ENCODE data around the gene SETD2. TPM values are rescaled to one million over a fixed set of nuclear protein-coding genes. Genes with fewer than 3 reads are reported as not detected.

Gene SETD2
- total and polyA plus RNA-seq, 2 of the 8 experiments (the other 6 are each of a cell fraction or from before 2014, with no cell fraction given): 15.7 to 46.3 TPM

DNA sequence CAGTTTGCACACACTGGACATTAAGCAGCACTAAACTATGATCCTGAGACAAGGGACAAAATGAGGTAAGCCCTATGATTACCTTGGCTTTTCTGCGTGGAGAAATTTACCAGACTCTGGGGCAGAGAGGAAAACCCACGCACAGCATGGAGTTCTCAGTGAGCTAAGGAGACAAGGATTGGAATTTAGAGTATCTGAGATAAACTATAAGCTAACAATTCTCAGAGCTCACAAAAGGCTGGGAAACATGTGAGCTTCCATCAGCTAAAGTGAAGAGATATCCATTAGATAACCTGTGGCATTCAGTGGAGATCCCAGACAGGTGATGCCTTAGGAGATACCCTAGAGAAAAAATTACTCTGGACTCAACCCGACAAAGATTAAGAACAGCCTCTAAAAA, 135.8 kb downstream of the SETD2 start:
- Histone ChIP-seq H2BK20ac (ENCODE audit: low read length) (no peak overlapping the region), H3K9ac (replicated peaks in 1 of 4; ENCODE audit: extremely low read depth in 1 of 4, low read depth in 3 of 4, low read length in 3 of 4) (no peak overlapping the region), H2BK5ac (ENCODE audit: low read depth, low read length) (no peak overlapping the region), H4K8ac (ENCODE audit: extremely low read depth, insufficient read depth, low read length) (no peak overlapping the region), H2BK120ac (replicated peaks; ENCODE audit: low read depth, low read length) (no peak overlapping the region), H2AK5ac (ENCODE audit: low read depth, low read length) (no peak overlapping the region), H4K91ac (replicated peaks; ENCODE audit: insufficient read length, low read length) (no peak overlapping the region), H3K79me2 (ENCODE audit: control insufficient read depth in 1 of 2, insufficient read depth in 2 of 2, low read length in 2 of 2) (peaks cover 0 to 8% of the 10 kb centered on the region in 2 experiments; a peak in 2 of 4 replicates), H3K4ac (replicated peaks; ENCODE audit: insufficient read length, low read depth, low read length) (no peak overlapping the region), H3K9me3 (ENCODE audit: insufficient read depth in 2 of 2, low read depth in 1 of 2, low read length in 1 of 2) (no peaks in the 10 kb centered on the region), H3K4me2 (ENCODE audit: insufficient read depth in 1 of 2, low read depth in 2 of 2, low read length in 2 of 2) (no peak overlapping the region), H3K36me3 (ENCODE audit: control insufficient read depth in 2 of 4, insufficient read depth in 4 of 4, low read length in 3 of 4) (peaks cover 0 to 6% (median 0%) of the 10 kb centered on the region in 4 experiments; a peak in 1 of 8 replicates), H3K14ac (ENCODE audit: insufficient read length) (no peak overlapping the region), H3K79me1 (ENCODE audit: low read depth, low read length) (no peaks in the 10 kb centered on the region), H3K23ac (ENCODE audit: insufficient read length) (no peak overlapping the region), H4K5ac (ENCODE audit: insufficient read length, low read depth, low read length) (no peak overlapping the region), H2AFZ (ENCODE audit: low read length) (no peak overlapping the region), H3K4me3 (ENCODE audit: extremely low read depth in 1 of 4, insufficient read depth in 2 of 4, low read depth in 3 of 4, low read length in 4 of 4) (no peak overlapping the region), H4K20me1 (replicated peaks in 1 of 2; ENCODE audit: control insufficient read depth in 1 of 2, insufficient read depth in 2 of 2, low read length in 2 of 2) (no peaks in the 10 kb centered on the region), H3K23me2 (ENCODE audit: low read depth, low read length) (no peaks in the 10 kb centered on the region; the same call in 1 of the 2 replicates), H3K18ac (ENCODE audit: extremely low read depth, low read length) (no peak overlapping the region), H3K27me3 (replicated peaks in 1 of 4; ENCODE audit: control insufficient read depth in 3 of 4, extremely low read depth in 1 of 4, insufficient read depth in 3 of 4, low read length in 3 of 4) (no peaks in the 10 kb centered on the region), H3K4me1 (replicated peaks in 1 of 4; ENCODE audit: control insufficient read depth in 3 of 4, insufficient read depth in 4 of 4, low read length in 3 of 4) (peaks cover 0 to 2% (median under 1%) of the 10 kb centered on the region in 4 experiments; a peak in 2 of 7 replicates), H2BK15ac (ENCODE audit: low read length) (no peak overlapping the region), H2BK12ac (ENCODE audit: low read depth, low read length) (no peak overlapping the region), H3K27ac (ENCODE audit: low read depth, low read length) (no peak overlapping the region), H3K56ac (replicated peaks; ENCODE audit: insufficient read length, low read depth, low read length) (no peak overlapping the region)
- POLR2A ChIA-PET (ENCODE audit: partially characterized antibody): no interaction called here
- FAIRE-seq (no peak), DNase-seq (ENCODE audit: low read depth in 1 of 2, low spot score in 2 of 2) (no peak)
- WGBS, 2 experiments (ENCODE audit: extremely low coverage in 1 of 2, insufficient coverage in 1 of 2, insufficient read length in 1 of 2, insufficient replicate concordance in 2 of 2, low coverage in 1 of 2, low lambda C conversion rate in 2 of 2, missing lambda C conversion rate in 1 of 2): 90% methylated on average over 3 of the region's 3 CpGs; no CpG with 5 or more reads in 1 of the 2 experiments
- CTCF ChIA-PET (ENCODE audit: partially characterized antibody): interaction anchor here (1.4 kb wide), 1 partner anchor 30 kb away, joined by 4 read pairs; no protein-coding TSS in a partner anchor
- TF ChIP-seq, protein P1, sequence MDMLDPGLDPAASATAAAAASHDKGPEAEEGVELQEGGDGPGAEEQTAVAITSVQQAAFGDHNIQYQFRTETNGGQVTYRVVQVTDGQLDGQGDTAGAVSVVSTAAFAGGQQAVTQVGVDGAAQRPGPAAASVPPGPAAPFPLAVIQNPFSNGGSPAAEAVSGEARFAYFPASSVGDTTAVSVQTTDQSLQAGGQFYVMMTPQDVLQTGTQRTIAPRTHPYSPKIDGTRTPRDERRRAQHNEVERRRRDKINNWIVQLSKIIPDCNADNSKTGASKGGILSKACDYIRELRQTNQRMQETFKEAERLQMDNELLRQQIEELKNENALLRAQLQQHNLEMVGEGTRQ (IDR thresholded peaks at IDR 0.05; ENCODE audit: low read length): no peak
- TF ChIP-seq CBX5 (IDR thresholded peaks at IDR 0.05; ENCODE audit: low read depth, low read length) (no peak), JUN (IDR thresholded peaks at IDR 0.05; ENCODE audit: low read depth, low read length) (no peak), SUZ12 (IDR thresholded peaks at IDR 0.05; ENCODE audit: low read length) (no peak), EGR1 (IDR thresholded peaks at IDR 0.05; ENCODE audit: borderline replicate concordance, low read depth, low read length) (no peak), CBX8 (IDR thresholded peaks at IDR 0.05; ENCODE audit: borderline replicate concordance, low read depth, low read length) (no peak), FOSL1 (IDR thresholded peaks at IDR 0.05; ENCODE audit: insufficient read depth, low read depth, low read length) (no peak)
- TF ChIP-seq, protein P2, sequence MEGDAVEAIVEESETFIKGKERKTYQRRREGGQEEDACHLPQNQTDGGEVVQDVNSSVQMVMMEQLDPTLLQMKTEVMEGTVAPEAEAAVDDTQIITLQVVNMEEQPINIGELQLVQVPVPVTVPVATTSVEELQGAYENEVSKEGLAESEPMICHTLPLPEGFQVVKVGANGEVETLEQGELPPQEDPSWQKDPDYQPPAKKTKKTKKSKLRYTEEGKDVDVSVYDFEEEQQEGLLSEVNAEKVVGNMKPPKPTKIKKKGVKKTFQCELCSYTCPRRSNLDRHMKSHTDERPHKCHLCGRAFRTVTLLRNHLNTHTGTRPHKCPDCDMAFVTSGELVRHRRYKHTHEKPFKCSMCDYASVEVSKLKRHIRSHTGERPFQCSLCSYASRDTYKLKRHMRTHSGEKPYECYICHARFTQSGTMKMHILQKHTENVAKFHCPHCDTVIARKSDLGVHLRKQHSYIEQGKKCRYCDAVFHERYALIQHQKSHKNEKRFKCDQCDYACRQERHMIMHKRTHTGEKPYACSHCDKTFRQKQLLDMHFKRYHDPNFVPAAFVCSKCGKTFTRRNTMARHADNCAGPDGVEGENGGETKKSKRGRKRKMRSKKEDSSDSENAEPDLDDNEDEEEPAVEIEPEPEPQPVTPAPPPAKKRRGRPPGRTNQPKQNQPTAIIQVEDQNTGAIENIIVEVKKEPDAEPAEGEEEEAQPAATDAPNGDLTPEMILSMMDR (IDR thresholded peaks at IDR 0.05; ENCODE audit: control extremely low read depth in 1 of 3, insufficient read depth in 1 of 3, low read depth in 1 of 3, low read length in 3 of 3): no peak
- TF ChIP-seq, protein P3, sequence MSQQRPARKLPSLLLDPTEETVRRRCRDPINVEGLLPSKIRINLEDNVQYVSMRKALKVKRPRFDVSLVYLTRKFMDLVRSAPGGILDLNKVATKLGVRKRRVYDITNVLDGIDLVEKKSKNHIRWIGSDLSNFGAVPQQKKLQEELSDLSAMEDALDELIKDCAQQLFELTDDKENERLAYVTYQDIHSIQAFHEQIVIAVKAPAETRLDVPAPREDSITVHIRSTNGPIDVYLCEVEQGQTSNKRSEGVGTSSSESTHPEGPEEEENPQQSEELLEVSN (IDR thresholded peaks at IDR 0.05): no peak

All from H1 (cell line).